GM19328 (cell line): ENCODE data around the gene B3GNT2.
"Not testable (repeated sequence)": the region's sequence is repeated elsewhere in the genome, so short reads cannot be mapped to it uniquely, and the experiment has no call there.

ENCODE experiments used
- ATAC-seq: cut with Tn5 transposase; IDR thresholded peaks from one replicate; pipeline ENCODE4 v1.9.1; 2021; ENCODE audit warnings: mild to moderate bottlenecking, moderate library complexity; ENCODE audit not compliant: unreplicated experiment

The B3GNT2 gene

DNA sequence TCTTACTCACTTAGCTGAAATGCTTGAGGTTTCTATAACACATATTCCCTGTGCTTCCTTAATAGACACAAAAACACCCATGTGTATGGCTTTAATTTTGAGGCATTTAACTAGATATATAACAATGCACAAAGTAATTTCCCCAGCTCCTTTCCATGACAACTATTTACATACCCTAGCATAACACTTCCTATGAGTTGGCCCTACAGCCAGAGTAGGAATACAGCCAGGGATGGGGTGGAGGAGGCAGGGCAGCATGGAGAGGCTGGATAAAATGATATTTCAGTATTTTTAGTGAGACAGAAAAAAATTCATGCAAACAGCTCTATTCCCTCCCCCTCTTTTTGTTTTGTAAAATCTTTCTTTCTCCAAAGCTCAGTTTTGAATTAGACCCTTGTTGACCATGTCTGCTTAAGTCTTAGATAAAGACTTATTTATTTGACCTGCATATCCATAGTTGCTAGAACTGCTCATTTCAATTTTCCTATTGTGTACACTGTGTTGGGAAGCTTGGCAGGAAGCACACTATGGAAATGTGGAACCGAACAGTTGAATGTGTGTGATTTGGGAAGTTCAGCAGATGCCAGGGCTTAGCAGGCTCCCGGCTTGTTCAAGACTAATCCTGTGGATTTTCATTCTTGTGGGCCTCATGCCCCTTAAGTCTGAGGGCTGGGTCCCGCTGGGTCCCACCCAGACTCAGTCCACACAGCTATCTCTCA is 11.2 kb upstream of the B3GNT2 start:
- ATAC-seq: no peak

DNA sequence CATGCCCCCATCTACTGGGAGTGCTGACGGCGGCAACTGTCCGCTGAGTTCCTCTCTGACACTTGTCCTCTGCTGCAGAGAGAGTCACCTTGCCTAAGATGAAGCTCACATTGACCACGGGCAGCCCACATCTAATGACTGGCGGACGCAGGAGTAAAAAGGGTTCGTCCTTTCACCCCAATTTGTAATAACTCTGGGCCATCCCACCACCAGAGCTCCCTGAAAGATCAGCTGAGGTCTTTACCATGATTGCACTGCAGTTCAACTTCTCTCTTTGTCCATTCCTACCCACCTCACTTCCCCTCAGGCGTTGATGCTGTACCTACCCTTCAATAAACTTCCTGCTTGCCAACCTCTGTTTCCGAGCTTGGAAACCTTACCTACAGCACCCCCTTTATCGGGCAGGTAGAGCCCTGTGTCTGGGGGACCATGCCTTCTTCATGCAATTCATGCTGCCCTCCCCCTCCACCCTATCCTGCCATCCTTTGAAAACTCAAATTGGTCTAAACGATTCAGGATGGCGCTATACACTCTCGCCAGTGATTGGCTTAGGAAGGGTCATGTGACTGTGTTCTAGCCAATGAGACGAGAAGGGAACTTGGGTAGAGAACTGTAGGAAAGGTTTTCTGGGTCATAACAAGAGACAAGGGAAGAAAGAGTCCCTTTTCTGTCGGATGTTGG is 10.3 kb upstream of the B3GNT2 start:
- no peak for ATAC-seq

DNA sequence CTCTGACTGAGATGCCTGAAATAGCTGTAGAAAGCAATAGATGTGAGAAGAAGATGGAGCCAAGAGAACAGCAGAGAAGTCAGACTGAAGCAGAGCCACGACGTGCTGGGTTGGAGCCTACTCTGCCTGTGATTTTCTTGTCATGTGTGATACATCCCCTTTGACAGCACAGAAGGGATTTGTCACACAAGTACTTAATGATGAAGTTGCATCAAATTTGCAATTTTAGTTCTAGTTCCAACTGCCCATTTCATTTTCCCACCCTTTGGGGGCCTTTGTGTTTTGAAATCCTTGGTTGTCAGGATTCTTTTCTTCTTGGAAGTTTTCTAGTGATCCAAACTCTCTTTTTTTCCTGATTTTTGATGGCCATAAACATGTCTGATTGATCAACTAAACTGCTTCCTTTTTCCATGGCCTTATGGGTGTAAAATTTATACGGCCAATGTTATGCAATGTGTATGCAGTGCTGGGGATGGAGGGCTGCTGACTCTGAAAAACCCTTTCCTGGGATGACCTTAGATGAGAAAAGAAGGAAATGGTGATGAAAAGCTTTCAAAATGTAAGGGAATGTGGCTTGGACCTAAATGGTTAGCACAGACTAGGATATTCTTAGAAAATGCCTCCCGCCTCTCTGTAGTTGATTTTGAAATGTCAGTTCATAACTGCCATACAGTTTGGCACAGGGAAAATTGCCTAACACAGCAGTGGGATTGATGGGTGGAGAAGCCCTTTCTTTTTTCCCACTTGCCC is 9.6 kb upstream of the B3GNT2 start:
- no peak for ATAC-seq

GRCh38 chr2:62187246-62187645 is 8.7 kb upstream of the B3GNT2 start:
- ATAC-seq: no peak

DNA sequence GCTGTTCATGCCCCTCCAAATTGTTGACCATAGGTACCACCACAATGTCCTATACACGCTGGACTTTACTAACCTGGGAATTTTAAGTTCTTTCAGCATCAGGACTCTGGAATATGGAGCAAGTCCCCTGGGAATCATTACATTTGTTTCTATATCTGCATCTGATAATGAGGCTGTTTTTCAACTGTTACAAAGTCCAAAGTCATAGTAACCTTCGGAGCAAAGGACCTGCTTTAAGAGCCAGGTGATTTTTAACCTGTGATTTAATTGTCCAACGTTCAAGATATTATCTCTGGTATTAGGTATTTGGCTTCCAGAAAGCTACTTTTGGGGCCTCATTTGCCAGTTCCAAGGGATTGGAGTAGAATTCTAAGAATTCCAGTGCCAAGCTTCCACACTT is 7.5 kb upstream of the B3GNT2 start:
- no peak for ATAC-seq

DNA sequence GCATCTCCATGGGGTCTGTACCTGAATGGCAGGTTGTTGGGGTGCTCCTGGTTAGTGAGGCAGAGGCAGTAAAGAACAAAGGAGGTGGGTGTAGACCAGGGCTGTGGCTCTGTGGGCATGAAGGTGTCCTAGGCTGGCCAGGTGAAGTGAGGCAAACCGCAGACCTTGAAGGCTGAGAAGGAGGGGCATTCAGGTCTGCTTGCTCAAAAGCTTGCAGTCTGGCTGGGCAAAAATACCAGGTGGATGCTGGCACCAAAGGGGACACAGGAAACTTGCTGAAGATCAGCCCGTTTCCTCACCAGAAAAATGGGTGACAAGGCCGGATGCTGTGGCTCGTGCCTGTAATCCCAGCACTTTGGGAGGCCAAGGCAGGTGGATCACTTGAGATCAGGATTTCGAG is 6.7 kb upstream of the B3GNT2 start:
- ATAC-seq: no peak

DNA sequence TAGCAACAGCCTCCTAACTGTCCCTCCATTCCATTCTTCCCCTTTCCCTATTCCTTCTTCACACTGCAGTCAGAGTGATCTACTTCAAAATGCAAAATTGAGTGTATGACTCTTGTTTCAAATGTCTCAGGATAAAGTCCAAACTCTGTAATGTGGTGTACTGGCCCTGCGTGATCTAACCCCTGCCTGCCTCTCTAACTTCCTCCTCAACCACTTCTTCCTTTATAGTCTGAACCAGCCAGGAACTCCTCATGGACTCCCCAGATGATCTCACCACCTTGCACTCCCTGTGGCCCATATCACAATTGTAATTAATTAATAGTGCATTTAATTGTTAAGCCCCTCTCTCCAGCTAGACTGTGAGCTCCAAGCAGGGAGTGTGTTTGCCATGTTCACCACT is 3.1 kb upstream of the B3GNT2 start:
- ATAC-seq: no peak

GRCh38 chr2:62194558-62195420 is 1.1 kb upstream of the B3GNT2 start:
- ATAC-seq: no peak

DNA sequence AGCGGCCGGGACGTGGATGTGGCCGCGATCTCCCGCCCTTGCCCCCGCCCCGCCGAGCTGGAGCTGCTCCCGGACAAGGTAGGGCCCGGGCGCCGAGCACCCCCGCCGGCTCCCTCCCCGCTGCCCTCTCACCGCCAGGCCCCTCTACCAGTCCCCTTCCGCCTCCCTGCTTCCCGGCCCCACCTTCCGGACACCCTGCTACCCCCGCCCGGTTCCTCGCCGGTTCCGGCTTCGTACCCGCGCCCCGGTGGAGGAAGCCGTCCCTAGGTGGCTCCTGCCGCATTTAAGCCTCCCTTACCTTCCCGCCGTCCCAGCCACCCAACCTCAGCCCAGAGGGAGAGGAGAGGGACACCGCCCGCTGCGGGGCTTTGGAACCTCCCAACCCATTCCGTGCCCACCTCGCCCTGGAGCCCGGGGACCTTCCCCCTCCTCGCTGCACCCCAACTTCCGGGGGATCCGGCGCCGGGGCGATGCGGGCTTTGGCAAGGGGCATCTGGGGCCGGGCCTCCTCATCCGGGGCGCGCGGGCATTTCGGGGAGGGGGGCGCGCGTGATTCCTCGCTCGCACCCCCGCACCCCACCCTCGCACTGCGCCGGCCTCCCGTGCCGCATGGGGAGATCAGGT is 475 bp downstream of the B3GNT2 start:
- peak; percentile 12 for ATAC-seq

GRCh38 chr2:62197011-62197924 is 1.4 kb downstream of the B3GNT2 start:
- ATAC-seq: no peak

DNA sequence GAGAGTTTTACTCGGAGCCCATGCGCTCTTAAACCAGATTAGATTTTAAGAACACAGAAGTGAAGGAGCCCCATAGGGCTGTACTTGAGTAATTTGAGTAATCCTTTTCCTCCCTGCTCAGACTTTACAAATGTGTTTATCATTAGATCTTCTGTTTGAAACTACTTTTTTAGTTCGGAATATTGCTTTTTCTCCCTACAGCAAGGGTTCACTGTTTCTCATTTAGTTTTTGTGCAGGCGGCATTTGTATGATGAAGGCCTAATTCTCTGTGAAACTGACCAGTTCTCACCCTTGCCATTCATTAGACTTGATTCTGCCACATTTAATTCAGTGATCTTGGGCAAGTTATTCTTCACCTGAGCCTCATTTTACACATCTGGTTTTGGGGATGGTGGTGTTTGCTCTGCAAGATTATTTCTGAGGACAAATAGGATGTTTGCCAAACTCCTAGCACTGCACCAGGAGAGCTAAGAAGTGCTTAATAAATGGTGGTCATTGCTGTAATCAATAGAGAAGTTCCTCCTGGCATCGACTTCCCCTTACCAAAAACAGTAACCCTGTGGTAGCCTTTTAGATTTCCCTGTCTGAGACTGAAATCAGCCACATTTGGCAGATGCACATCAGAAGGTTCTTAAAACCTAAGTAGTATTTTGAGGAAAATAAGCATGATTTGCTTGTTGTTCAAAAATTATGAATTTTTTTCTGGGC is 2.2 kb downstream of the B3GNT2 start:
- ATAC-seq: no peak

DNA sequence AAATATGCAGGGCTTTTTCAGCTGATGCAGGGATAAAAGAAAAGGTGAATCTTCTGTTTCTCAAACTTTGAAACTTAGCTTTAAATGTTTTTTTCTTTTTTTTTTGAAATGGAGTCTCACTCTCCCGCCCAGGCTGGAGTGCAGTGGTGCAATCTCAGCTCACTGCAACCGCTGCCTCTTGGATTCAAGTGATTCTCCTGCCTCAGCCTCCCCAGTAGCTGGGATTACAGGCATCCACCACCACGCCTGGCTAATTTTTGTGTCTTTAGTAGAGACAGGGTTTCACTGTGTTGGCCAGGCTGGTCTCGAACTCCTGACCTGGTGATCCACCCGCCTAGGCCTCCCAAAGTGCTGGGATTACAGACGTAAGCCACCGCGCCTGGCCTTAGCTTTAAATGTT is 2.9 kb downstream of the B3GNT2 start:
- not testable (repeated sequence) for ATAC-seq

DNA sequence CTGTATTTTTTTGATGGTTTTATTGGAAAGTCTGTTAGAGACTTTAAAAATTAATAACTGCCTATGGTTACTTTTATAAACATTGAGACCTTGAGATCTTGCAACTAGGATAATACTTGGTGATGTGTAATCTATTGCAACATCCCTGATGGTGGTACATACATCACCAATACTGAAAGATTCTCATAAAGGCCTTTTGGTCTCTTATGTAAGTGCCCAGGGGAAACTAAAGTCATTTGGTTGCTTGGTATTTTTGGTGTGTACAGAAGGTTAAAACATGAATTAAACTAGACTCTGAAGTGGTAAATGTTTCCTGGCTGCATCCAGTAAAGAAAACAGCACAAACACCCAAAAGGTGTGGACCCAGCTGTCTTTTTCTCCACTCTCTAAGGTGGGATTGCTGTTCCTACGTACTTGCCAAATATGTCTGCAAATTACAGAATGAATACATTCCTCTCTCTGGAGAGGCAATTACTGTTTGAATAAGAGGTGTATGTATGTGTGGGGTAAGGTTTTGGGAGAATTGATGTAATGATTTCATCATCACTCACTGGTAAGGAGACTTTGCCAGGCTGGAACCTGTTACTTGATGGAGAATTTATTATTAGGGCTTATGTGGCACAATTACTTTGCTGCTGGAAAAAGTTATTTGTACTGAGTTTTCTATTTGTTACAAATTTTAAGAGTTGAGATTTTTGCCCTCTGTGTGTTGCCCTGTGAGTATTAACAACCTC is 3.6 kb downstream of the B3GNT2 start:
- ATAC-seq: no peak

DNA sequence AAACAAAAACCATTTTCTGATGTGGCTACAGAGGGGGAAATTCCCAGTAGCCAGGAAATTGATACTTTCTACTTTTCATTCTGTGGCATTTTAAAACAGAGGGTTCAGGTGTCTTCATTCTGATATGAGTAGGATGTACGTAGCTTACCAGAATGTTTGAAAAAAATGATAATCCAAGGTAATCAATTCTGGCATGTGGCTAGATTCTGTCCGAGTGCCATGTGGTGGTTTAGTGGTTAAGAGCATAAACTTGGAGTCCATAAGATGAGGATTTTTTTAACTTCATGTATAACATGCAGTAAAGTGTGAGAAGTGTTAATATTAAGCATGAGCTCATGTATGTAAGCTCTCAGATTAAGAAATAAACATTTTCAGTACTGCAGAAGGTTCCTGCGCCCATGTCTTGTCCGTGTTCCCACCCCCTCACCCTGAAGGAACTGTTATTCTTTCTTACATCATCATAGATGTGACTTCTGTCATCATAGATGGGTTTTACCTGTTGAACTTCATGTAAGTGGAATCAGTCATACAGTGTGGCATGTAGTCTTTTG is 4.5 kb downstream of the B3GNT2 start:
- no peak for ATAC-seq

DNA sequence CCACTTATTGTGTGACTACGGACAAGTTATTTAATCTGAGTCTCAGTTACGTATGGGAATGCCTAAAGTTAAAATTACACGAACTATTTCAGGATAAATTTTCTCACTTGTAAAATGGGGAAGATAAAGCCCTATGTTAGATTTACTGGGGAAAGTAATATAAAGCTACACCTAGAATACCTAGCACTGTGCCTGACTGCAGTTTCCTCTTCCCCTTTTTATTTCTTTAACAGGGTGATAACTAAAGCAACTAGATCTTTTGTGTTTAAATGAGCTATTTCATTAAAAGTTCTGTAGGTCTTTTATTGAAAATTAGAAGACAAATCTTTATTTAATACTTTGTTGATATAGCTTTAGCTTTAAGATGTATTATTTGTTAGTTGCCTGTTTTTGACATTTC is 5.0 kb downstream of the B3GNT2 start:
- no peak for ATAC-seq

GRCh38 chr2:62201307-62201706 is 5.4 kb downstream of the B3GNT2 start:
- no peak for ATAC-seq

DNA sequence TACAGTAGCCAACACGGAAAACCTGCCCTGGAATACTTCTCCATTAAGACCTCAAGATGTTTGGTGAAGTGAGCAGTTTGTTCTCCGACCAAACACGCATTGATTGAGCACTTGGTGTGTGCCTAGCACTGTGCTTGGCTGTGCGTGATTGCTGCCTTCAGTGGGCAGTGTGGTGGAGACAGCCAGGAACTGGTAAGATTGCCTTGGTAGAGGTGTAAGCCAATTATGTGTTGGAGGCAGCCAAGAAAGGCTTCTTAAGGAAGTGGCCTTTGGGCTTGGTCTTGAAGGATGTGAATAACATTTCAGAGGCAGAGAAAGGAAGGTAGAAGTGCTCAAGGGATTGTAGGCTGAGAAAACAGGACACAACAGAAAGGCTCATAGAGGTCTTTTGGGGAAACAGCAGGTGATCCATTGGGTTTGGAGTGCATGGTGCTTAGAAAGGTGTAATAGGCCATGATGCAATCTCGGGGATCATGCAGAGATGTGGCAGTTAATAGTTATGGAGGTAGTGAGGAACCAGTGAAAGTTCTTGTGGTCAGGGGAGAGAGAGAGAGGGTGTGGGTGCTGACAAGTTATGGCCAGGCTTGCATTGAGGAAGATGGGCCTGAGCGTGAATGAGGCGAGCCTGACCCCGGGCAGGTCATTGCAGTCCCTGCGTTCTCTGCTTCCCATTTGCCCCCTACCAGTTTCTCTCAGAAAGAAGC is 6.3 kb downstream of the B3GNT2 start:
- ATAC-seq: no peak
